MM.1S (cell line): ENCODE results near the gene SHC2.

Source experiments
- EZH2 ChIP-seq: fragments of 300-600 bp; sonication (generic); optimal IDR thresholded peaks from 2 replicates; pipeline ENCODE3; 2017; ENCODE audit warnings: low read depth, mild to moderate bottlenecking, antibody characterized with exemption, low read length, mixed read lengths
- EZH2phosphoT487 ChIP-seq: fragments of 300-600 bp; sonication (generic); IDR thresholded peaks from 2 replicates; pipeline ENCODE4 v1.6.1; 2018; ENCODE audit warnings: antibody characterized with exemption, low read length
- TF ChIP-seq, protein P1 (sequence below): fragments of 300-600 bp; sonication (generic); IDR thresholded peaks from 2 replicates; pipeline ENCODE4 v1.5.1; 2016; ENCODE audit warnings: antibody characterized with exemption, low read length, mixed read lengths

DNA sequence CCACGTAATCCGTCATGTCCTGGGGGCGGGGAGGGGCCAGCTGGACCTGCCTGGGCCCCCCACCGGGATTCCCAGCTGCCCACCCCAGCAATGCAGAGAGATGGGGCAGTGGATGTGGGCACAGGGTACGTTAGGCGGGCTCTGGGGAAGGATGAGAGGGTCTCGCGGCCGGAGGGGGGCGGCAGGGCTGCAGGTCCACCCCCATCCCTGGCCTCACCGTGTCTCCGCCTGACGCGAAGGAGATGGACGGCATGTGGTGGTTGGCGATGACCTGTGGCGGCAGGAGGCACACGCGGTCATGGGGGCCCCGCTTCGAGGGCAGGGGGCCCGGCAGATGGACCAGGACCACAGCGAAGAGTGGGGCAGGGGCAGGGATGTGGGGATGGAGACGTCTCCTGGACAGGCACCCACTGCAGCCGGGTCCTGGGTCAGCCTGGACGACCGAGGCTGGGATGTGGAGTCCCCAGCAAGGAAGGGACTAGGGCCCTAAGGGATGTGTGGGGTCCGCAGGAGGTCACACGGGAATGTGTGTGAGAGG is 24.4 kb downstream of the SHC2 start:
- TF ChIP-seq, protein P1, sequence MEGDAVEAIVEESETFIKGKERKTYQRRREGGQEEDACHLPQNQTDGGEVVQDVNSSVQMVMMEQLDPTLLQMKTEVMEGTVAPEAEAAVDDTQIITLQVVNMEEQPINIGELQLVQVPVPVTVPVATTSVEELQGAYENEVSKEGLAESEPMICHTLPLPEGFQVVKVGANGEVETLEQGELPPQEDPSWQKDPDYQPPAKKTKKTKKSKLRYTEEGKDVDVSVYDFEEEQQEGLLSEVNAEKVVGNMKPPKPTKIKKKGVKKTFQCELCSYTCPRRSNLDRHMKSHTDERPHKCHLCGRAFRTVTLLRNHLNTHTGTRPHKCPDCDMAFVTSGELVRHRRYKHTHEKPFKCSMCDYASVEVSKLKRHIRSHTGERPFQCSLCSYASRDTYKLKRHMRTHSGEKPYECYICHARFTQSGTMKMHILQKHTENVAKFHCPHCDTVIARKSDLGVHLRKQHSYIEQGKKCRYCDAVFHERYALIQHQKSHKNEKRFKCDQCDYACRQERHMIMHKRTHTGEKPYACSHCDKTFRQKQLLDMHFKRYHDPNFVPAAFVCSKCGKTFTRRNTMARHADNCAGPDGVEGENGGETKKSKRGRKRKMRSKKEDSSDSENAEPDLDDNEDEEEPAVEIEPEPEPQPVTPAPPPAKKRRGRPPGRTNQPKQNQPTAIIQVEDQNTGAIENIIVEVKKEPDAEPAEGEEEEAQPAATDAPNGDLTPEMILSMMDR: no peak
- no peak for TF ChIP-seq EZH2phosphoT487
- TF ChIP-seq EZH2: no peak
